NCI-H2081 (cell line): ENCODE results near the gene NRROS.
A peak's percentile ranks its signal among the peaks of the same experiment; 100 is the strongest.
"Not testable (repeated sequence)": the region's sequence is repeated elsewhere in the genome, so short reads cannot be mapped to it uniquely, and the experiment has no call there.

ENCODE experiments used
- DNase-seq, 2 experiments: peaks; one replicate each; lab custom pipeline; 2025; lab: John Stamatoyannopoulos, UW

Gene NRROS

GRCh38 chr3:196639483-196640296 lies at the start of gene NRROS:
Gene NRROS, plus strand, starts transcription at chr3:196639694. Its CDS starts 14,846 bp downstream, at chr3:196654540.
- DNase-seq = no peak

- DNase-seq = no peak
Observed at GRCh38 chr3:196590279-196590678, 49.2 kb upstream of the NRROS start.

DNA sequence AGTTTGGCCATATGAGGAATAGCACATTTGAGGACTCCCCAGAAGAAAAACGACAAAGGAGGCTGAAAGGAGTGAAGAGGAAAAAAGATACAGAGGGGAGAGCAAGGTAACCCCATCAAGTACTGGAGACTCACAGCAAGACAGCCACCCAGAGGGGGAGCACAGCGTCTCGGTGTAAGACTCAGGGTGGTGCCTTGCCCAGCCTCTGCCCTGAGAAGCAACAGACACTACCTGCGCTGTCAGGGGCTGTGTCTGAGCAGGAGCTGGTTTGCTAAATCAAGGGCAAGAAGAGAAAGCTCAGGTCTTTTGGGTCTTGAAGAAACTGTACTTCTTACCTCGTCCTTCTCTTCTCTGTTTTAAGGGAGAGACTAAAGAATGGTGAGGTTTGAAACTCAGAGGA lies 43.1 kb upstream of the NRROS start:
- no peak for DNase-seq

DNA sequence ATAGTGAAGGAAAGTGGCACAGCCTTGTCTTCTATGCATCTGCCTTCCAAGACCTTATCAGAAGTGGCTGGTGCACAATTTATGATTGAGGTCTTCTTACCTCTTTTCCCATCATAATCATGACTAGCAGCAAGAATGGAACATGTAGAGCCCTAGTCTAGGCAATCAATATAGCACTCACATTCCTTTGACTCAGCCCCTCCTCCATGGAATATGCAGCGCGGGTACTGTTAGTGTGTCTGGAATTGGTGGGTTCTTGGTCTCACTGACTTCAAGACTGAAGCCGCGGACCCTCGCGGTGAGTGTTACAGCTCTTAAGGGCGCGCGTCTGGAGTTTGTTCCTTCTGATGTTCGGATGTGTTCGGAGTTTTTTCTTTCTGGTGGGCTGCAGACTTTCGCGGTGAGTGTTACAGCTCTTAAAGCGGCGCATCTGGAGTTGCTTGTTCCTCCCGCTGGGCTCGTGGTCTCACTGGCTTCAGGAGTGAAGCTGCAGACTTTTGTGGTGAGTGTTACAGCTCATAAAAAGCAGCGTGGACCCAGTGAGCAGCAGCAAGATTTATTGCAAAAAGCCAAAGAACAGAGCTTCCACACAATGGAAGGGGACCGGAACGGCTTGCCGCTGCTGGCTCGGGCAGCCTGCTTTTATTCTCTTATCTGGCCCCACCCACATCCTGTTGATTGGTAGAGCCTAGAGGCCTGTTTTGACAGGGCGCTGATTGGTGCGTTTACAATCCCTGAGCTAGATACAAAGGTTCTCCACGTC lies 41.3 kb upstream of the NRROS start:
- not testable (repeated sequence) for DNase-seq

GRCh38 chr3:196599734-196600128 lies 39.8 kb upstream of the NRROS start:
- DNase-seq = no peak

DNA sequence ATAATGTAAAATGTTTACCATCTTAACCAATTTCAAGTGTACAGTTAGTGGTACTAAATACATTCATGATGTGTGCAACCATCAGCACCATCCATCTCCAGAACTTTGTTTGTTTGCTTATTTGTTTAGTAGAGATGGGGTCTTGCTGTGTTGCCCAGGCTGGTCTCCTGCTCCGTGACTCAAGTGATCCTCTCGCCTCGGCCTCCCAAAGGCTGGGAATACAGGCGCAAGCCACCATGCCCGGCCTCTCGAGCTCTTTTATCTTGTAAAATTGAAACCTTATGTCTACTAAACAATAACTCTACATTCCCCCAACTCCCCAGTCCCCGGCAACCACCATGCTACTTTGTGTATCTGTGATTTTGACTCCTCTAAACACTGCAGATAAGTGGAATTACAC lies 39.1 kb upstream of the NRROS start:
- DNase-seq = no peak

DNA sequence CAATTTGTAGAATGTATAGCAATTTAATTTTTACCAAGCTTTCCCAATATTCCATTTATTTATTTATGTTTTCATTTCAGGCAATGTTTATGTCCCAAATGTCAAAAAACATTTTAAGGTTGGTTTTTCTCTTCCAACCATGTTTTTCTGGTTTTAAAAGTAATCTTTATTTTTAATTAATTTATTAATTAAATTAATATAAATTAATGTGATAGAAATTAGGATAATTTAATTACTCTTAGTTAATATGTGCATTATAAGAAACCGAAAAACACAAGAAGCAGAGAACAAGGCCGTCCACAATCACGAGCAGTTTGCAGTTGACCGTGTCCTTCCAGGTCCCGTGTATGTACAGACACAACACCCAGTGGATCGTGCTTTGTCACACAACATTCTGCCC lies 36.8 kb upstream of the NRROS start:
- no peak for DNase-seq

DNA sequence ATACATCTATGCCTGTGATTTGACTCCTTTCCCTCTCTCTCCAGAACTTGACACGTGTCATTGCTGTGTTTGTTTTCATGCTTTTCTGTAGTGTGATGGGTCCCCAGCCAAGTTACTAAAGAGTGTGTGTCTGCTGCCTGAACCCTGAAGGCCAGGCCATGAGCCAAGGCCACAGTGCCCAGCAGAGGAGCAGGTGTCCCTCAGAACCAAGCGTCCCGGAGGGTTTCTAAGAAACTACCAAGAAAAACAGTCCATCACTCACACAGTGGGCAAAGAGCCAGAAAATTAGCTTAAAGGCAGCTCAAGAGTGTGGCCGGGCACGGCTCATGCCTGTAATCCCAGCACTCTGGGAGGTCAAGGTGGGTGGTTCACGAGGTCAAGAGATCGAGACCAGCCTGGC lies 35.8 kb upstream of the NRROS start:
- DNase-seq = no peak

DNA sequence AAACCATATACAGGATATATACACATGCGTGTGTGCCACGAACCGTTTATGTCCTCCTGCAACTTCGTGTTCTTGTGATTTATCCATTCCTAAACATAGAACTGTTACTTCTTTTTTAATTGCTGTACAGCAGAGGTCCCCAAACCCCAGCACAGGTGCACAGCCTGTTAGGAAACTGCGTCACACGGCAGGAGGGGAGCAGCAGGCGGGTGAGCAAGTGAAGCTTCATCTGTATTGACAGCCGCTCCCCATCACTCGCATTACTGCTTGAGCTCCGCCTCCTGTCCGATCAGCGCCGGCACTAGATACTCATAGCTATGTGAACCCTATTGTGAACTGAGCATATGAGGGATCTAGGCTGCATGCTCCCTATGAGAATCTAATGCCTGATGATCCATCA lies 34.9 kb upstream of the NRROS start:
- no peak for DNase-seq

DNA sequence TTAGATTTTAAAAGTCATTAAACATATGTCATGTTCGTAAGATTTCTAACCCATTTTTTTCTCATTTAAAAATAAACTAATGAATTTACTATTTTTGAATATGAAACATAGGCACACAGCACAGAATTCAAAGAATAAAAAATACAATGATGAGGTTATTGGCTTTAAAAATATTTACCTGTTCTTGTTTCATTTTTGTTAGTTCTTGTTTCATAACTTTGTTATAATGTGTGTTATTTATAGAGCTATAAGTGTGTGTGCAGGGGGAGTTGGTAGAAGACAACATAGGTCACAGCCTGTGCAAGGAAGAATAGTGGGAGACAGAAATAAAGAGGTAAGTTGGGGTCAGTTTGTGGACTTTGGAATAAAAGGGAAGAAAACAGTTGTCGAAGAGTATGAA lies 30.8 kb upstream of the NRROS start:
- no peak for DNase-seq

- peak; percentile 88 to 93 for DNase-seq
Observed at GRCh38 chr3:196609343-196609775, 30.1 kb upstream of the NRROS start.

DNA sequence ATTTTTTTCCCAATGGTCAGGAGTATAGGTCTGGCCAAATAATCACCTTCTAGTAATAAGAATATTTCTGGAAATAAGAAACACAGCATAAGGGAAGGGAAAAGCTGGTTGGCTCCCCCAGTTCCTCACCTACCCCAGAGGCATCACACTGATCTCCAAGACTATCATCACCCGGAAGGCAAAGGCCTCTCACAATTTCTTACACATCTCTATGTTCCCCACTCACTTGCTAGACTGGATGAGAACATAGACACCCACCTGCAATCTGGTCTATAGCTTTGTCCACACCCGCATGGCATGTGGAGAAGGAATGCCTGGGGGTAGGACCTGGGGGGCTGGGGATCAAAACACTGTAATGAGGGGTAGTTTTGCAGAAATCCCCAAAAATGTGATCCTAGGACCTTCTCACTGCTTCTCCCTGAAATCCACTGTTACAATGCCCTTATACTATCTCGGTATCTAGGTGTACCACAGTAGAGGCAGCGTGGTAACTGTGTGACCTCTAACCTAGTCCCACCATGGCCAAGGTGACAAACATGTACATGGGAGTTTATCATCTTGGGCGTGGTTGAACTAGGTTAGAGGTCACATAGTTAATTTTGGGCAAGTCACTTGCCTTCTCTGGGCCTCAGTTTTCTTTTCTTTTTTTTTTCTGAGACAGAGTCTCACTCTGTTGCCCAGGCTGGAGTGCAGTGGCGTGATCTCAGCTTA lies 29.5 kb upstream of the NRROS start:
- DNase-seq = no peak

DNA sequence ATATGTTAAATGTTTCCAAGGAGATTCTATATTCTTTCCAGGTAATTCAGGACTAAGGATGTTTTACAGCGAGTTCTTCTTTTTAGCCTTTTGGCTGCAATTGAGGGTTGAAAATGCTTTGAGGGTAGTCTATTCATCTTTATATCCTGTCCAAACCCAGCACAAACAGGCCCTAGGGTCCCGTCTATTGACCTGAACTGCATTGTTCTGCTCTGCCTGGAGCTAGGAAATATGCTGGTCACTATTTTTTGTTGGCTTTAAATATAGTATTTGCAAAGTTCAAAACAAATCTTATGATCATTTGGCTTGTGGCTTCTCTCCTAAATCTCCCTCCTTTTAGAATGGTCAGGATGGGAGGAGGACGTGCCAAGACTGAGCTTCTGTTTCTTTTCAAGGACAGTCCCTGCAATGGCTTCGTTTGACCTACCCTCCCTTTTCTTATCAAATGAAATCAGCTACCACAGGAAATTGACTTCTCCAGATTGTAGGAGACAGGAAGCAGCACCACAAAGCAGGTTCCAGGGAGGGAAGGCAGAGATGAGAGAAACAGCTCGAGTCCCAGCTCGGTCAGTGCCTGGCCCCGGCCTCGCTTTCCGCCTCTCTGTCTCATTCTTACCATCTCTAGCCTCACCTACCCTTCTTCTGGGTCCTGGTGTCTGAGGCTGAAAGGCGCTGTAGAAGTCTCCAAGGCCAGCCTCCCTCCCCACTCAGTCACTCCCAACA lies 27.6 kb upstream of the NRROS start:
- DNase-seq = no peak

GRCh38 chr3:196615234-196615633 lies 24.3 kb upstream of the NRROS start:
- not testable (repeated sequence) for DNase-seq

DNA sequence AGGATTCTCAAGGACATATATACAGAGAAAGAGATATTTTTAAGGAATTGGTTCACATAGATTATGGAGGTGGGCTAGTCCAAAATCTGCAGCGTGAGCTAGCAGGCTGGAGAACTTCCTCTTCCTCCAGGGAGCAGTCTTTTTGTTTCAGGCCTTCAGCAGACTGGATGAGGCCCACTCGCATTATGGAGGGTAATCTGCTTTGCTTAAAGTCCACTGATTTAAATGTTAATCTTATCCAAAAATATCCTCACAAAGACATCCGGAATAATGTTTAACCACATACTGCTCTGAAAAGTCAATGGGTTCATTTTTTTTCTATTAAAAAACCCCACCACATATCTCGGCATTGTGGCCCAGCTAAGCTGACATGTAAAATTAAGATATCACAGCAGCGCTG lies 22.2 kb upstream of the NRROS start:
- DNase-seq = no peak

DNA sequence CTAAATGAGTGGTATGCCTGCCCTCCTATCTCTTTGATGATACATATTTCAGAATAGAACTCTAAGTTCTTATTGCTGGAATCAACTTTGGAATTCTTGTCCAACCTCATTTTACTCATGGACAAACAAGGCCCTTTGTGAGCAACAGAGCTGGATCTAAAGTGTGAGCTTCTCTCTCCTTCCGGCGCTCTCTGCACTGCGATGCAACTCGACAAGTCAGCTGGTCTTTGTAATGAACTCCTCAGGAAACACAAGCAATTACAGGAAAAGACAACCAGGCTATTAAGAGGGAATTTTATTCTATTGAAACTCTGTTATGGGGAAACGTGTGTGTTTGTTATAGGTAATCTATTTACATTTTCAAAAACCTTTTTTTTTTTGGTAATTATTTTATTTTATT lies 20.3 kb upstream of the NRROS start:
- DNase-seq = no peak

DNA sequence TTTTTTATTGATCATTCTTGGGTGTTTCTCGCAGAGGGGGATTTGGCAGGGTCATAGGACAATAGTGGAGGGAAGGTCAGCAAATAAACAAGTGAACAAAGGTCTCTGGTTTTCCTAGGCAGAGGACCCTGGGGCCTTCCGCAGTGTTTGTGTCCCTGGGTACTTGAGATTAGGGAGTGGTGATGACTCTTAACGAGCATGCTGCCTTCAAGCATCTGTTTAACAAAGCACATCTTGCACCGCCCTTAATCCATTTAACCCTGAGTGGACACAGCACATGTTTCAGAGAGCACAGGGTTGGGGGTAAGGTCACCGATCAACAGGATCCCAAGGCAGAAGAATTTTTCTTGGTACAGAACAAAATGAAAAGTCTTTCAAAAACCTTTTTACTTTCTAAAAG lies 19.9 kb upstream of the NRROS start:
- DNase-seq = not testable (repeated sequence)

DNA sequence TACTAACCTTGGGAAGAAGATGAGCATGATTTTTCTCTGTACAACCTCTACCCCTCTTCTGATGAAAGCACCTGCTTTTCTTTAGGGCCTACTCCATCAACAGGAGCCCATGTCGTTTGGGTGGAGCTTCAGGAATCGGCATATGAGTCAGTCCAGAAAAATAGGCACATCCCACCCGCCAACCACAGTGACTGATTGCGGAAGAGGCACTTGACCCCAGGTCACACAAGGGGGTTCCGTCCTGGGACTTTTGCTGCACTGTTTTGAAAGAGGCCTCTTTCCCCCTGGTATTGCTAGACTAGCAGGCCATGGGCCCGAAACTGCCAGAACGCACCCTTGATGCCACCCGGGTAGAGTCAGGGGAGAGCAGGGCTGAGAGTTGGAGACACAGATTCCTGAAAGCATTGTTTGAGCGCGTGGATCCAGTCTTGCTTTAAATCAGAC lies 19.3 kb upstream of the NRROS start:
- DNase-seq = no peak

DNA sequence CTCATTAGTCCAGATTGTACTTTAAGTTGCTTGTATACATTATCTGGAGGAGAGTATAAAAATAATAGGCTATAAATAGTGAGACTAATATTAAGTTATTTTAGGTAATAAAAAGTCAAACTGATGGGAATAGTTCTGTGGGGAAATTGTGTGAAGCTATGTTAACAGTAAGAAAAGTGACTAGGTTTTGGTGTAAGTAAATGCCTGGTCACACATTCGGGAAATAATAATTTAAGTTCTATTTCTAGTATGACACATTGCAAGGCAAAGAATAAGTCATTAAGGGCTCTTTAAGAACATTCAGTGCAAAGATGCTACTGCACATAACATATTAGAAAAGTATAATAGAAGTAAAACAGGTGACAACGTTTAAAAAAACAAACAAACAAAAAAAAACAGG lies 18.8 kb upstream of the NRROS start:
- DNase-seq = no peak

DNA sequence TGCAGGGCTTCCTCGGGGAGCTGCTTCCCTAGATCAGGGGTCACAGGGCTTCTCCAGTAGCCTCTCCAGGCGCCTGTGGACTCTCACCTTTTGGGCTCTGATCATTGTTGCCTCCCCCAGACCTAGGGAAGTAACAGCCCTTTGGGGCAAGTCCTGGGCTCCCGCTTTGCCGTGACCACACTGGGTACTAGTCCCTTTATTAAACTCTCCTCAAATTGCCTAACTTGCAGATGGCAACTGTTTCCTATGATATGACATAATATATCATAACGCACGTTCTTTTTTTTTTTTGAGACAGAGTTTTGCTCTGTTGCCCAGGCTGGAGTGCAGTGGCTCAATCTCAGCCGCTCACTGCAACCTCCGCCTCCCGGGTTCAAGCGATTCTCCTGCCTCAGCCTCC lies 17.9 kb upstream of the NRROS start:
- DNase-seq = no peak

GRCh38 chr3:196624067-196624790 lies 15.3 kb upstream of the NRROS start:
- no peak for DNase-seq
